D721Med (cell line): ENCODE data around the gene RARB.

Source experiments
- DNase-seq: peaks from one replicate; pipeline ENCODE4 v3.0.0; 2011; ENCODE audit warnings: low spot score; ENCODE audit not compliant: insufficient read length
- FAIRE-seq: peaks from 2 replicates; lab custom pipeline; 2011; peaks lifted over from hg19 to GRCh38; lab: Jason Lieb, UNC
- CTCF ChIP-seq: IDR thresholded peaks from 2 replicates; pipeline ENCODE4 v1.5.1; 2012; ENCODE audit warnings: mild to moderate bottlenecking, control low read depth; ENCODE audit not compliant: insufficient read depth; ENCODE audit errors: missing control alignments

RARB gene

GRCh38 chr3:25572919-25573385, 144.9 kb downstream of the RARB start:
- FAIRE-seq (no peak), DNase-seq (no peak)
- no peak for TF ChIP-seq CTCF

GRCh38 chr3:25573386-25574171, 145.5 kb downstream of the RARB start:
- DNase-seq (no peak), FAIRE-seq (no peak)

GRCh38 chr3:25574172-25574765, 146.2 kb downstream of the RARB start:
- DNase-seq, result no peak
- FAIRE-seq, result no peak
- TF ChIP-seq CTCF, result no peak

More at GRCh38 chr3:25573386-25574171, 145.5 kb downstream of the RARB start:
- TF ChIP-seq CTCF, result no peak

DNA sequence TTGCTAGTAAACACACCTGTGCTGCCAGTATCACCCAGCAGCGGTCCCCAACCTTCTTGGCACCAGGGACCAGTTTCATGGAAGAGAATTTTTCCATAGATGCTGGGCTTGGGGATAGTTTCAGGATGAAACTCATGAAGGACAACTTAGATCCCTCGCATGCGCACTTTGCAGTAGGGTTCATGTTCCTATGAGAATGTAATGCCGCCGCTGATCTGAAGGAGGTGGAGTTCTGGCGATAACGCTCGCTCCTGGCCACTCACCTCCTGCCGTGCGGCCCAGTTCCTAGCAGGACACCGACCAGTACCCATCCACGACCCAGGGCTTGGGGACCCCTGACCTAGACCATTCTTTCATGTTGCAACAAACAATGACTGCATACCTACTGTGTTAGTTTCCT, 146.9 kb downstream of the RARB start:
- TF ChIP-seq CTCF, result no peak
- FAIRE-seq (no peak), DNase-seq (no peak)

- FAIRE-seq (no peak), DNase-seq (no peak)
- no peak for TF ChIP-seq CTCF
Observed at GRCh38 chr3:25576146-25576545, 148.1 kb downstream of the RARB start.

- TF ChIP-seq CTCF, result no peak
- DNase-seq, result no peak
- FAIRE-seq, result no peak
Observed at GRCh38 chr3:25576831-25577454, 148.9 kb downstream of the RARB start.
